WTC11 (cell line): ENCODE results near the gene SLC6A5.

ENCODE experiments used
- ZNF232 ChIP-seq: sonication (generic); formaldehyde crosslinking; IDR thresholded peaks from 2 replicates; pipeline ENCODE4 v1.8.0; 2022; ENCODE audit warnings: mild to moderate bottlenecking, missing genetic modification reagents
- TF ChIP-seq, protein P1 (sequence below): sonication (generic); formaldehyde crosslinking; IDR thresholded peaks from 2 replicates; pipeline ENCODE4 v1.8.0; 2022; ENCODE audit warnings: mild to moderate bottlenecking, missing genetic modification reagents
- TF ChIP-seq, protein P2 (sequence below): sonication (generic); formaldehyde crosslinking; IDR thresholded peaks from 2 replicates; pipeline ENCODE4 v1.8.0; 2022; ENCODE audit warnings: mild to moderate bottlenecking, missing genetic modification reagents
- TF ChIP-seq, protein P3 (sequence below): fragments of 200-600 bp; IDR thresholded peaks from 2 replicates; pipeline ENCODE4 v1.8.0; 2022; ENCODE audit warnings: antibody characterized with exemption
- TF ChIP-seq, protein P4 (sequence below): sonication (generic); formaldehyde crosslinking; conservative IDR thresholded peaks from 2 replicates; pipeline ENCODE4 v1.8.1; 2023; ENCODE audit warnings: mild to moderate bottlenecking, low read depth, missing genetic modification reagents, moderate library complexity

DNA sequence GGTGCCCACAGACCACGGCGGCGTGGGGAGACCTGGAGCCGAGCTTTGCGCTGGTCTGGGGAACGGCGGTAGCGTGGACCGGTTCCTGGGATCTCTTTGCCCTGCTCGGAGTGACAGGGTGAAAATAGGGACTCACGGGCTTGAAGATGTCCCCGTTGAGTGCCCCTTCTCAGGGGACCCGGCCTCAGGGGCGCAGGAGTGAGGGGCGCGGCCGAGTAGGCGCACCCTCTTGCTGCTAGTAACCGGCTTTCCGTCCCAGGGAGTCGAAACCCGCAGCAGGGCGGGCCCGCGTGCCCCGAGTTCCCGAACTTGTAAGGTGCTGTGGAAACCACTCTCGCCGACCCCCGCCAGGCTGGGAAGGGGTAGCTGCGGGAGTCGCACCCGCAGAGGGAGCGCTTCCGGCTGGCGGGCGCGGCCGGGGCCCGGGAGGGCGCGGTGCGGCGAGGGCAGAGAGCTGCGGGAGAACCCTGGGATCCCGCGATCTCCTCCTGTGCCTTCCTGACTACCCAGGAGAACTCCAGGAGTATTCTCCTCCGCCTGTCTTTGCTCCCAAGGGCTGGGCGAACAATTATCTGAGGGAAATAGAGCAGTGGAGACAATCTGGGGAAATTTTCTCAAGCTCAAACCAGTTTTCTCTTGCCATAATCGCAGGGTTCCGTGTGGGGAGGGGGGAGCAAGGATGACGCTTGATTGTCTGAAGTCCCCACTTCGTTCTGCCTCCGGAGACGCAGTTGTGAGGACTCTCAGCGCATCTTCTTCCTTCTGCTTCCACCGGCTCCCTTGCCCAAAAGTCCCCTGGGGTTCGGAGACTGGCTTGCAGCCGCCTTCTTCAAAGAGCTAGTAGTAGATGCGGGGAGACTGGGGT is 70.6 kb downstream of the SLC6A5 start:
- TF ChIP-seq ZNF232 (CRISPR knock-in tag), result no peak
- TF ChIP-seq, protein P1, sequence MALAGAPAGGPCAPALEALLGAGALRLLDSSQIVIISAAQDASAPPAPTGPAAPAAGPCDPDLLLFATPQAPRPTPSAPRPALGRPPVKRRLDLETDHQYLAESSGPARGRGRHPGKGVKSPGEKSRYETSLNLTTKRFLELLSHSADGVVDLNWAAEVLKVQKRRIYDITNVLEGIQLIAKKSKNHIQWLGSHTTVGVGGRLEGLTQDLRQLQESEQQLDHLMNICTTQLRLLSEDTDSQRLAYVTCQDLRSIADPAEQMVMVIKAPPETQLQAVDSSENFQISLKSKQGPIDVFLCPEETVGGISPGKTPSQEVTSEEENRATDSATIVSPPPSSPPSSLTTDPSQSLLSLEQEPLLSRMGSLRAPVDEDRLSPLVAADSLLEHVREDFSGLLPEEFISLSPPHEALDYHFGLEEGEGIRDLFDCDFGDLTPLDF (CRISPR knock-in tag), result no peak
- TF ChIP-seq, protein P2, sequence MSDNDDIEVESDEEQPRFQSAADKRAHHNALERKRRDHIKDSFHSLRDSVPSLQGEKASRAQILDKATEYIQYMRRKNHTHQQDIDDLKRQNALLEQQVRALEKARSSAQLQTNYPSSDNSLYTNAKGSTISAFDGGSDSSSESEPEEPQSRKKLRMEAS (CRISPR knock-in tag), result no peak
- TF ChIP-seq, protein P3, sequence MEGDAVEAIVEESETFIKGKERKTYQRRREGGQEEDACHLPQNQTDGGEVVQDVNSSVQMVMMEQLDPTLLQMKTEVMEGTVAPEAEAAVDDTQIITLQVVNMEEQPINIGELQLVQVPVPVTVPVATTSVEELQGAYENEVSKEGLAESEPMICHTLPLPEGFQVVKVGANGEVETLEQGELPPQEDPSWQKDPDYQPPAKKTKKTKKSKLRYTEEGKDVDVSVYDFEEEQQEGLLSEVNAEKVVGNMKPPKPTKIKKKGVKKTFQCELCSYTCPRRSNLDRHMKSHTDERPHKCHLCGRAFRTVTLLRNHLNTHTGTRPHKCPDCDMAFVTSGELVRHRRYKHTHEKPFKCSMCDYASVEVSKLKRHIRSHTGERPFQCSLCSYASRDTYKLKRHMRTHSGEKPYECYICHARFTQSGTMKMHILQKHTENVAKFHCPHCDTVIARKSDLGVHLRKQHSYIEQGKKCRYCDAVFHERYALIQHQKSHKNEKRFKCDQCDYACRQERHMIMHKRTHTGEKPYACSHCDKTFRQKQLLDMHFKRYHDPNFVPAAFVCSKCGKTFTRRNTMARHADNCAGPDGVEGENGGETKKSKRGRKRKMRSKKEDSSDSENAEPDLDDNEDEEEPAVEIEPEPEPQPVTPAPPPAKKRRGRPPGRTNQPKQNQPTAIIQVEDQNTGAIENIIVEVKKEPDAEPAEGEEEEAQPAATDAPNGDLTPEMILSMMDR, result no peak
- TF ChIP-seq, protein P4, sequence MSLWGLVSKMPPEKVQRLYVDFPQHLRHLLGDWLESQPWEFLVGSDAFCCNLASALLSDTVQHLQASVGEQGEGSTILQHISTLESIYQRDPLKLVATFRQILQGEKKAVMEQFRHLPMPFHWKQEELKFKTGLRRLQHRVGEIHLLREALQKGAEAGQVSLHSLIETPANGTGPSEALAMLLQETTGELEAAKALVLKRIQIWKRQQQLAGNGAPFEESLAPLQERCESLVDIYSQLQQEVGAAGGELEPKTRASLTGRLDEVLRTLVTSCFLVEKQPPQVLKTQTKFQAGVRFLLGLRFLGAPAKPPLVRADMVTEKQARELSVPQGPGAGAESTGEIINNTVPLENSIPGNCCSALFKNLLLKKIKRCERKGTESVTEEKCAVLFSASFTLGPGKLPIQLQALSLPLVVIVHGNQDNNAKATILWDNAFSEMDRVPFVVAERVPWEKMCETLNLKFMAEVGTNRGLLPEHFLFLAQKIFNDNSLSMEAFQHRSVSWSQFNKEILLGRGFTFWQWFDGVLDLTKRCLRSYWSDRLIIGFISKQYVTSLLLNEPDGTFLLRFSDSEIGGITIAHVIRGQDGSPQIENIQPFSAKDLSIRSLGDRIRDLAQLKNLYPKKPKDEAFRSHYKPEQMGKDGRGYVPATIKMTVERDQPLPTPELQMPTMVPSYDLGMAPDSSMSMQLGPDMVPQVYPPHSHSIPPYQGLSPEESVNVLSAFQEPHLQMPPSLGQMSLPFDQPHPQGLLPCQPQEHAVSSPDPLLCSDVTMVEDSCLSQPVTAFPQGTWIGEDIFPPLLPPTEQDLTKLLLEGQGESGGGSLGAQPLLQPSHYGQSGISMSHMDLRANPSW (CRISPR knock-in tag), result no peak
